BLaER1 (cell line): Measurements from ENCODE around the gene EYA3.
"Not testable (repeated sequence)": the region's sequence is repeated elsewhere in the genome, so short reads cannot be mapped to it uniquely, and the experiment has no call there.

ENCODE experiments used
- H3K27ac ChIP-seq: shearing (Covaris generic); formaldehyde crosslinking; 2 replicates; pipeline ENCODE4 v1.8.1; 2022
- H3K27me3 ChIP-seq: shearing (Covaris generic); formaldehyde crosslinking; 2 replicates; pipeline ENCODE4 v1.8.1; 2022
- H3K36me3 ChIP-seq: shearing (Covaris generic); formaldehyde crosslinking; 2 replicates; pipeline ENCODE4 v1.8.1; 2022
- H3K4me1 ChIP-seq: shearing (Covaris generic); formaldehyde crosslinking; 2 replicates; pipeline ENCODE4 v1.8.1; 2022
- H3K4me2 ChIP-seq: shearing (Covaris generic); formaldehyde crosslinking; 2 replicates; pipeline ENCODE4 v1.8.1; 2022
- H3K4me3 ChIP-seq: shearing (Covaris generic); formaldehyde crosslinking; 2 replicates; pipeline ENCODE4 v1.8.1; 2022
- H3K9ac ChIP-seq: shearing (Covaris generic); formaldehyde crosslinking; 2 replicates; pipeline ENCODE4 v1.8.1; 2022
- H3K9me3 ChIP-seq: shearing (Covaris generic); formaldehyde crosslinking; 2 replicates; pipeline ENCODE4 v1.8.1; 2022
- H4K20me1 ChIP-seq: shearing (Covaris generic); formaldehyde crosslinking; 2 replicates; pipeline ENCODE4 v1.8.1; 2022
- Cebpa-rat ChIP-seq: shearing (Covaris generic); IDR thresholded peaks from 2 replicates; pipeline ENCODE4 v1.8.1; 2022

Gene EYA3

DNA sequence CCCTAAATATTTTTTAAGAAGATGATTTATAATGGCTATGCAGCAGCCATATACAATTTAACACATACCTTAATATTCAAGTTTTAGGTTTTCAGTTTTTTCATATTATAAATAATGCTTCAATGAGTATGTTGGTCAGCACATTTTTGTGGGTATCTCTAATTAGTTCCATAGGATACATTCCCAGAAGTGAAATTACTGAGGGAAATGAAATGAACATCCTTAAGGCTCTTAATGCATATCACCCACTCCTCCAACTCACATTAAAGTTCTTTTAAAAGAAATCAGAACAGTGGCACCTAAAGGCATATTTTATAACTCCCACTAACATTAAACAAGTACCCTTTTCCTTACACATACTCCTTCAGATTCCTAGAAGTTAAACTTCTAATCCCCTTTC lies 56.1 kb downstream of the EYA3 start:
- no peaks in the 10 kb centered on the region for H4K20me1 ChIP-seq
- H3K4me3 ChIP-seq: no peak overlapping the region
- no peak for TF ChIP-seq Cebpa-rat
- H3K36me3 ChIP-seq: 0 out of 2 replicates have a peak, but pooled peaks cover 15% of the 10 kb centered on the region
- no peak overlapping the region for H3K27ac ChIP-seq
- no peaks in the 10 kb centered on the region for H3K27me3 ChIP-seq
- no peak overlapping the region for H3K4me2 ChIP-seq
- no peaks in the 10 kb centered on the region for H3K4me1 ChIP-seq
- no peak overlapping the region for H3K9ac ChIP-seq
- no peaks in the 10 kb centered on the region for H3K9me3 ChIP-seq

DNA sequence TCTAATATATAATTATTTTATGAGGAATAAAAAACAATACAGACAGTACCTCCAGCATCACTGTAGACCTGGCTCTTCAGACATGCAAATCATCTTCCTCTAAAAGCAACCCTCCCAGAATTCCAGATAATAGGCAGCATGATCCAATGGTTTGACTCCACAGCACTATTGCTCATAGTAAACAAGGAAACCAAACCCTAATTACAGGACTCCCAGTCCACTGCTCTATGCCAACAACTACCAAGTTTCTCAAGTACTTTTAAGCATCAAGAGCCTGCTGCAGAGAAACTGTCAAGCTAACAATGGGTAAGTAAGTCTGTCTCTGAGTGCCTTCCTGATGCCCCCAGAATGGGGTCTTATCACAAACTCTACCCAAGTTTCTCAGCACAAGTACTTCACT lies 57.2 kb downstream of the EYA3 start:
- Histone ChIP-seq H3K9me3 (no peaks in the 10 kb centered on the region), H4K20me1 (no peaks in the 10 kb centered on the region), H3K4me3 (no peak overlapping the region), H3K4me2 (no peak overlapping the region), H3K27me3 (no peaks in the 10 kb centered on the region), H3K27ac (no peak overlapping the region), H3K4me1 (no peaks in the 10 kb centered on the region), H3K9ac (no peak overlapping the region), H3K36me3 (peaks cover 19% of the 10 kb centered on the region)
- no peak for TF ChIP-seq Cebpa-rat

DNA sequence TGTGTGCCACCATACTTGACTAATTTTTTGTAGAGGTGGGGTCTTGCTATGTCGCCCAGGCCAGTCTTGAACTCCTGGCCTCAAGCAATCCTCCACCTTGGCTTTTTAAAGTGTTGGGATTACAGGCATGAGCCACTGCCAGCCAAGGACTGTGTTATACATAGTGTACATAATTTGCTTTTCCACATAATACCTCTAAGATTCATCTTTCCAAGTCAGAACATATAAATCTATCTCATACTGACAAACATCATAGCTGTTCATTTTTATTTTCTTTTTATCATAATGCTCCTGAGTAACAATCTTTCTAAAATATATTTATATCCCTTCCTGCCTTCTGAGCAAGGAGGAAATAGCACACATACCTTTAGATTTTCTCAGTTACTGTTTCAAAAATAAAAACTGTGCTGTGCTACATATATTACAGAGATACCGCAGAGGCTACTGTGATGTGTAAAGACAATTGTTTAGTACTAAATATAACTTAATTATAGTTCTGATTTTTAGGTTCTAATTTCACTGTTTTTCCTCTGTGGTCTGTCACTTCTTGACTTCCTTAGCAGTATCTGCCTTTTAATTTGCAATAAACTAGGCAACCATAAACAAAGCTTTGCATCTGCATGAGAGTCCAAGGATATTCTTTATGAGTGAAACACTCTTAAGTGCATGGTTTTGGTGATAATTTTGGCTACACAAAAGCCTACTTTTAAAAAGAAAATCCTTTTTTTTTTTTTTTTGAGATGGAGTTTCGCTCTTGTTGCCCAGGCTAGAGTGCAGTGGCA lies 59.3 kb downstream of the EYA3 start:
- no peaks in the 10 kb centered on the region for H3K9me3 ChIP-seq
- no peaks in the 10 kb centered on the region for H3K4me1 ChIP-seq
- H3K27me3 ChIP-seq: no peaks in the 10 kb centered on the region
- TF ChIP-seq Cebpa-rat: no peak
- H4K20me1 ChIP-seq: no peaks in the 10 kb centered on the region
- H3K36me3 ChIP-seq: peaks cover 14% of the 10 kb centered on the region
- H3K9ac ChIP-seq: no peak overlapping the region
- H3K27ac ChIP-seq: no peak overlapping the region
- H3K4me2 ChIP-seq: no peak overlapping the region
- no peak overlapping the region for H3K4me3 ChIP-seq

DNA sequence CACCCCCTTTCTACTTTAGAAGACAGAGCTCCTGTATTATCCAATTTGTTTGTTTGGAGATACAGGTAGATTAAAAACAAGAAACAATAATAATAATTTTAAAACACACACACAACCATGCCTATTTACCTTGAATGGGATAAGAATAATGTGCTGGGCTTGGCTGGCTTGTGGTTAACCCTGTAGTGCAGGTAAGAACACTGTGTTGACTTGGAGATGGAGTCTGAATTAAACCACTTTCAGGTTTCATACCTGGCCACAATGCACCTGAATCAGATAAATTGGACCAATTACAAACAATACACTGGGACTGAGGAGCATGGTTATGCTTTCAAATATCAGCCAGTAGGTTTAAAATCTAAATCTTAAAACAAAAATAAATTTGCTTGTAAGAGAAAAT lies 60.8 kb downstream of the EYA3 start:
- no peaks in the 10 kb centered on the region for H3K9me3 ChIP-seq
- H3K4me3 ChIP-seq: no peak overlapping the region
- no peaks in the 10 kb centered on the region for H3K4me1 ChIP-seq
- no peak overlapping the region for H3K4me2 ChIP-seq
- no peak overlapping the region for H3K9ac ChIP-seq
- H3K36me3 ChIP-seq: peaks cover 10% of the 10 kb centered on the region
- TF ChIP-seq Cebpa-rat: no peak
- no peak overlapping the region for H3K27ac ChIP-seq
- H3K27me3 ChIP-seq: no peaks in the 10 kb centered on the region
- H4K20me1 ChIP-seq: no peaks in the 10 kb centered on the region

DNA sequence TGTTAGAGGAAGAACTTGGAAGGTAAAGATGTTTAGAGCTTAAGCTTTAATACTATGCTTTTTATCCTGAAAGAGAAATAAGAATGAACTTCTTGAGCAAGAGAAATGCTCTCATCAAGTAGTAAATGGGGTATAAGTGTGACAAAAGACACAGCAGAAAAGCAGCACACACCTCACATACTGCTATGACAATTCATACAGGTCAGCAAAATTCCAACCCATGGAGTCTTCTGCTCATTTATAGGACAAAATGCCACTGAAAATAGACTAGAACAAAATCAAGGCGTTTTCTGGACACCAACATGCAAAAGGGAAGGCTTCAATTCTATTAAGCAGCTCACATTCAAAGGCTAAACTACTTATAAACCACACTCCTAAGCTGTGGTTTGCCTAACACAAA lies 61.2 kb downstream of the EYA3 start:
- no peak for TF ChIP-seq Cebpa-rat
- no peak overlapping the region for H3K27ac ChIP-seq
- H3K9ac ChIP-seq: no peak overlapping the region

DNA sequence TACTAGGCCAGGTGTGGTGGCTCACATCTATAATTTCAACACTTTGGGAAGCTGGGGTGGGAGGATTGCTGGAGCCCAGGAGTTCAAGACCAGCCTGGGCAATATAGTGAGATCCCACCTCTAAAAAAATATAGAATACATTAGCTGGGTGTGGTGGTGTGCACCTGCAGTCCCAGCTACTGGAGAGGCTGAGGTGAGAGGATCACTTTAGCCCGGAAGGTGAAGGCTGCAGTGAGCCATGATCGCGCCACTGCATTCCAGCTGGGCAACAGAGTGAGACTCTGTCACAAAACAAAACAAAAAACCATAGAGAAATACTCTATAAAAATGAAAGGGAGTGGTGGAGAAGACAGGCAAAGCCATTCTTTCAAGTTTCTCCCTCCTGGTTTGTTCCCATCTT lies 62.1 kb downstream of the EYA3 start:
- H3K4me3 ChIP-seq: no peak overlapping the region
- H3K4me1 ChIP-seq: no peaks in the 10 kb centered on the region
- no peak overlapping the region for H3K9ac ChIP-seq
- no peak for TF ChIP-seq Cebpa-rat
- H3K36me3 ChIP-seq: peaks cover 10% of the 10 kb centered on the region
- no peak overlapping the region for H3K4me2 ChIP-seq
- no peaks in the 10 kb centered on the region for H4K20me1 ChIP-seq
- H3K27me3 ChIP-seq: no peaks in the 10 kb centered on the region
- no peak overlapping the region for H3K27ac ChIP-seq
- H3K9me3 ChIP-seq: no peaks in the 10 kb centered on the region

More for the DNA sequence above, 61.2 kb downstream of the EYA3 start:
- H3K9me3 ChIP-seq: no peaks in the 10 kb centered on the region
- H3K27me3 ChIP-seq: no peaks in the 10 kb centered on the region
- H3K4me3 ChIP-seq: no peak overlapping the region
- H4K20me1 ChIP-seq: no peaks in the 10 kb centered on the region
- peaks cover 10% of the 10 kb centered on the region for H3K36me3 ChIP-seq
- H3K4me2 ChIP-seq: no peak overlapping the region
- no peaks in the 10 kb centered on the region for H3K4me1 ChIP-seq

DNA sequence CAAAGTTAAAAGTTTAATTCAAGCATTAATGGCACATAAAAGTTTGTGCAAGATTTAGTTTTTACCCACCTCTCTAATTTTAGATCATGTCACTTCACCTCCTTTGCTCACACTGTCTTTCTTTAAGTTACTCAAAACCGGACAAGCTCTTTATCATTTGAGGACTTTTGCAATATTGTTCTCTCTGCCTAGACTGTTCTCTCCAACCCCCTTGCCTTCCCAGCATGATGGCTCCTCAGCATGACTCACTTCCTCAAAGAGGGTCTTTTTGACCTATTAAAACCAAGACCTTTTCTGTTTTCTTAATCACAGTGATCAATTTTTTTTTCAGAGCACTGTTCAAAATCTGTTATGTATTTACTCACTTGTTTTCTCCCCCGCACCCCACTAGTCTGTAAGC lies 67.3 kb downstream of the EYA3 start:
- Histone ChIP-seq H3K4me3 (no peak overlapping the region), H4K20me1 (no peaks in the 10 kb centered on the region), H3K27me3 (no peaks in the 10 kb centered on the region), H3K9ac (no peak overlapping the region), H3K4me1 (no peaks in the 10 kb centered on the region), H3K9me3 (no peaks in the 10 kb centered on the region), H3K27ac (no peak overlapping the region), H3K4me2 (no peak overlapping the region), H3K36me3 (peaks cover 22% of the 10 kb centered on the region)
- no peak for TF ChIP-seq Cebpa-rat

DNA sequence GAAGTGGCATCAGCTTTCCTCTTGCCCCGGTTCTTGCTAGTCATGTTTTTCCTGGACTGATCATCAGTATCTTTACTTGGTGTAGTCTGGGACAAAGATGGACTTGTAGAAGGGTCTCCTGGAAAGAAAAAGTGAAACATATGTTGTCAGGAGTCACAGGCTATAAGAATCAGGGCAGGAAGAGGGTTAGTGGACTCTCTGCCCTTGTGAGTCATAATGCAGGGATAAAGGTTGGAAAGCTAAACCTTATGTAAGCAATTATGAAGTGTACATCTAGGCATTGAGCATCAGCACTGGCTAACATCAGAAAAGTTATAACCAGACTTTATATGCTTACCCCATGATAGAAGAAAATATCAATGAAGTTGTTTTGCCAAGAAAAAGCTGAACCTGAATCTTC lies 77.4 kb downstream of the EYA3 start:
- no peaks in the 10 kb centered on the region for H3K4me1 ChIP-seq
- no peaks in the 10 kb centered on the region for H3K27me3 ChIP-seq
- H4K20me1 ChIP-seq: no peaks in the 10 kb centered on the region
- TF ChIP-seq Cebpa-rat: no peak
- H3K36me3 ChIP-seq: peaks cover 81% of the 10 kb centered on the region
- no peak overlapping the region for H3K9ac ChIP-seq
- H3K4me2 ChIP-seq: no peak overlapping the region
- H3K9me3 ChIP-seq: no peaks in the 10 kb centered on the region
- H3K27ac ChIP-seq: no peak overlapping the region
- no peak overlapping the region for H3K4me3 ChIP-seq

DNA sequence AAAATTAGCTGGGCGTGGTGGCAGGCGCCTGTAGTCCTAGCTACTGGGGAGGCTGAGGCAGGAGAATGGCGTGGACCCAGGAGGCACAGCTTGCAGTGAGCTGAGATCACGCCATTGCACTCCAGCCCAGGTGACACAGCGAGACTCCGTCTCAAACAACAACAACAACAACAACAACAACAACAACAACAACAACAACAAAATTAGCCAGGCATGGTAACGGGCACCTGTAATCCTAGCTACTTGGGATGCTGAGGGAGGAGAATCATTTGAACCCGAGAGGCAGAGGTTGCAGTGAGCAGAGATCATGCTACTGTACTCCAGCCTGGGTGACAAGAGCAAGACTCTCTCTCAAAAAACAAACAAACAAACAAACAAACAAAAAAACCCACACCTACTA lies 85.3 kb downstream of the EYA3 start:
- H3K9me3 ChIP-seq, H3K27me3 ChIP-seq, H3K4me2 ChIP-seq, H3K9ac ChIP-seq, H4K20me1 ChIP-seq, H3K27ac ChIP-seq, H3K4me3 ChIP-seq, H3K4me1 ChIP-seq: not testable (repeated sequence)
- peaks cover 77% of the 10 kb centered on the region for H3K36me3 ChIP-seq

DNA sequence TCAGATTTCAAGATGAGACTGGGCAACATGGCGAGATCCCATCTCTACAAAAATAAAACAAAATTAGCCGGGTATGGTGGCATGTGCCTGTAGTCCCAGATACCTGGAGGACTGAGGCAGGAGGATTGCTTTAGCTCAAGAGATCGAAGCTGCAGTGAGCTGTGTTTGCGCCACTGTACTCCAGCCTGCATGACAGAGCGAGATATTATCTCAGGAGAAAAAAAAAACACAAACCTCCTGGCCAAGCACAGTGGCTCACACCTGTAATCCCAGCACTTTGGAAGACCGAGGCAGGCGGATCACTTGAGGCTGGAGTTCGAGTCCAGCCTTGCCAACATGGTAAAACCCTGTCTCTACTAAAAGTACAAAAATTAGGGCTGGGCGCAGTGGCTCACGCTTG lies 85.8 kb downstream of the EYA3 start:
- H3K4me3 ChIP-seq: no peak overlapping the region
- no peak overlapping the region for H3K4me2 ChIP-seq
- no peak overlapping the region for H3K9ac ChIP-seq
- no peaks in the 10 kb centered on the region for H3K4me1 ChIP-seq
- no peak for TF ChIP-seq Cebpa-rat
- H3K27me3 ChIP-seq: no peaks in the 10 kb centered on the region
- H4K20me1 ChIP-seq: no peaks in the 10 kb centered on the region
- no peak overlapping the region for H3K27ac ChIP-seq
- H3K9me3 ChIP-seq: no peaks in the 10 kb centered on the region
- H3K36me3 ChIP-seq: peaks cover 82% of the 10 kb centered on the region

DNA sequence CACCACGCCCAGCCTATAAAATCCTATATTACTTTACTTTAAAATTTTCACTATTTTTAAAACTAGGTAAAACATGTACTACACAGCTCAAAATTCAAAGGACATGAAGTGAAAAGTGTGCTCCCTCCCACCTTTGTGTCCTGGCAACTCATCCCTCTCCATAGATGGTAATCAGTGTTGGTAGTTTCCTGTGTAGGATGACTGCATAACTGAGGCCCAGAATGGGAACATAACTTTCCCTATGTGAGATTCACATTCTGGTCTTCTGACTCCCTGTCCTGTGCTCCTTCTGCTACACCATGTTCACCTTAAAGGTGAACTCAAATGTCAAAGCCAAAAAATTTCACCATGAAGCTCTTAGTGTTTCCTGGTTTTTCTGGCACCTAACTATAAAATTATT lies 89.4 kb downstream of the EYA3 start:
- peaks cover 93% of the 10 kb centered on the region for H3K36me3 ChIP-seq
- TF ChIP-seq Cebpa-rat: no peak
- no peaks in the 10 kb centered on the region for H4K20me1 ChIP-seq
- H3K27me3 ChIP-seq: no peaks in the 10 kb centered on the region
- no peak overlapping the region for H3K4me2 ChIP-seq
- no peak overlapping the region for H3K27ac ChIP-seq
- H3K4me1 ChIP-seq: no peaks in the 10 kb centered on the region
- no peaks in the 10 kb centered on the region for H3K9me3 ChIP-seq
- H3K4me3 ChIP-seq: no peak overlapping the region
- H3K9ac ChIP-seq: no peak overlapping the region

DNA sequence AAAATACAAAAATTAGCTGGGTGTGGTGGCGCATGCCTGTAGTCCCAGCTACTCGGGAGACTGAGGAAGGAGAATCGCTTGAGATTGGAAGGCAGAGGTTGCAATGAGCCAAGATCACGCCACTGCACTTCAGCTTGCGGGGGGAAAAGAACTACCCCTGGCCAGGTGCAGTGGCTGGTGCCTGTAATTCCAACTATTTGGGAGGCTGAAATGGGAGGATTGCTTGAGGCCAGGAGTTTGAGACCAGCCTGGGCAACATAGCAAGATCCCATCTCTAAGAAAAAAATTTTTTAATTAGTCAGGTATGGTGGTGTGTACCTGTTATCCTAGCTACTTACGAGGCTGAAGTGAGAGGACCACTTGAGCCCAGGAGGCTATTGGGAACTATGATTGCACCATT lies 93.9 kb downstream of the EYA3 start:
- H3K4me1 ChIP-seq, H3K9ac ChIP-seq, H3K27ac ChIP-seq, H3K4me3 ChIP-seq, H3K27me3 ChIP-seq, H3K4me2 ChIP-seq, H3K9me3 ChIP-seq, H4K20me1 ChIP-seq: not testable (repeated sequence)
- H3K36me3 ChIP-seq: peaks cover 97% of the 10 kb centered on the region
